K562 (cell line): Measurements from ENCODE around the gene CDC20. TPM values are rescaled to one million over a fixed set of nuclear protein-coding genes. Genes with fewer than 3 reads are reported as not detected.

Source experiments
- ARID1B ChIP-seq: fragments of 450-650 bp; IDR thresholded peaks from 2 replicates; pipeline ENCODE4 v1.6.1; 2016; ENCODE audit warnings: antibody characterized with exemption, mild to moderate bottlenecking, inconsistent platforms
- BCOR ChIP-seq: fragments of 450-650 bp; IDR thresholded peaks from 2 replicates; pipeline ENCODE4 v1.6.1; 2016
- BRD9 ChIP-seq: fragments of 450-650 bp; IDR thresholded peaks from 2 replicates; pipeline ENCODE4 v1.6.1; 2018; ENCODE audit warnings: low read depth; ENCODE audit not compliant: partially characterized antibody
- E2F3 ChIP-seq: fragments of 250-450 bp; sonication (Bioruptor Pico); IDR thresholded peaks from 2 replicates; pipeline ENCODE4 v1.4.0; 2020; ENCODE audit warnings: mild to moderate bottlenecking
- GABPA ChIP-seq: fragments of 200-800 bp; sonication (Bioruptor generic); conservative IDR thresholded peaks from 2 replicates; pipeline ENCODE4 v1.6.1; 2016; ENCODE audit warnings: low read depth, missing genetic modification characterization, missing compliant biosample characterization
- HEY1 ChIP-seq: fragments of 250-450 bp; sonication (Bioruptor Pico); IDR thresholded peaks from 2 replicates; pipeline ENCODE4 v1.5.0; 2020; ENCODE audit warnings: mild to moderate bottlenecking, moderate library complexity, borderline replicate concordance
- MCM7 ChIP-seq, 2 experiments: fragments of 450-650 bp; IDR thresholded peaks; 2 replicates each; pipeline ENCODE4 v1.6.1; 2016 to 2018
- NFIX ChIP-seq: fragments of 250-450 bp; sonication (Bioruptor Pico); IDR thresholded peaks from 2 replicates; pipeline ENCODE4 v1.4.0; 2020; ENCODE audit warnings: low read depth, mild to moderate bottlenecking, moderate library complexity
- TCF3 ChIP-seq: sonication (generic); formaldehyde crosslinking; IDR thresholded peaks from 2 replicates; pipeline ENCODE4 v1.4.0; 2020; ENCODE audit warnings: mild to moderate bottlenecking, missing genetic modification reagents
- TRIM24 ChIP-seq, 2 experiments: fragments of 450-650 bp; IDR thresholded peaks; 2 replicates each; pipeline ENCODE4 v1.6.1; 2016
- XRCC4 ChIP-seq: IDR thresholded peaks from one replicate; pipeline ENCODE4 v1.6.1; 2011; ENCODE audit not compliant: insufficient read depth, insufficient read length; ENCODE audit errors: extremely low read depth
- XRCC5 ChIP-seq: fragments of 200-400 bp; formaldehyde crosslinking; IDR thresholded peaks from 2 replicates; pipeline ENCODE4 v1.6.1; 2017; ENCODE audit warnings: low read depth, mild to moderate bottlenecking, low read length
- ZC3H8 ChIP-seq: fragments of 450-650 bp; IDR thresholded peaks from 2 replicates; pipeline ENCODE4 v1.6.1; 2017
- ZNF41 ChIP-seq: fragments of 250-450 bp; sonication (Bioruptor Pico); conservative IDR thresholded peaks from 2 replicates; pipeline ENCODE4 v1.4.0; 2020; ENCODE audit warnings: mild to moderate bottlenecking
- ZNF431 ChIP-seq: sonication (generic); formaldehyde crosslinking; IDR thresholded peaks from 2 replicates; pipeline ENCODE4 v1.8.0; 2022; ENCODE audit warnings: mild to moderate bottlenecking, missing genetic modification reagents
- ZNF507 ChIP-seq: conservative IDR thresholded peaks from 2 replicates; pipeline ENCODE4 v1.6.1; 2017; ENCODE audit warnings: missing genetic modification characterization, missing compliant biosample characterization
- ZNF766 ChIP-seq: fragments of 200-800 bp; sonication (Bioruptor generic); conservative IDR thresholded peaks from 2 replicates; pipeline ENCODE4 v1.6.1; 2016; ENCODE audit warnings: missing genetic modification characterization, missing compliant biosample characterization
- polyA plus RNA-seq, 8 experiments: library from polyadenylated mRNA; depleted of rRNA in 4 of 8; stranded (reverse) in 5 of 8; unstranded in 3 of 8; fragments of >200 nt; fragmentation: Nextera tagmentation in 2 of 8; fragmentation: Illumina TruSeq in 1 of 8; extraction: Ambion mirVana in 2 of 8; extraction: Trizol in 1 of 8; gene quantifications; 2 replicates each; pipeline versions ENCODE4 v1.2.1 to v1.2.3, GENCODE V29; 2011 to 2014; ENCODE audit warnings: inconsistent platforms in 1 of 8, missing spikeins in 1 of 8
- total RNA-seq, 7 experiments: library from RNA; depleted of rRNA in 6 of 7; stranded (reverse); fragments of >200 nt in 6 of 7; fragmentation: Illumina TruSeq in 2 of 7; extraction: Trizol in 2 of 7; gene quantifications; 2 replicates each; pipeline versions ENCODE4 v1.2.1 to v1.2.3, GENCODE V29; 2011 to 2021; ENCODE audit warnings: low replicate concordance in 1 of 7
- TF ChIP-seq, protein P1 (sequence below): sonication (generic); formaldehyde crosslinking; IDR thresholded peaks from 2 replicates; pipeline ENCODE4 v1.9.0; 2022; ENCODE audit warnings: mild to moderate bottlenecking, missing genetic modification reagents
- TF ChIP-seq, protein P2 (sequence below): fragments of 450-650 bp; conservative IDR thresholded peaks from 2 replicates; pipeline ENCODE4 v1.6.1; 2016; ENCODE audit warnings: missing genetic modification characterization, low read depth, mild to moderate bottlenecking, missing compliant biosample characterization, moderate library complexity
- TF ChIP-seq, protein P3 (sequence below), 2 experiments: fragments of 150-350 bp in 1 of 2; IDR thresholded peaks; 2 replicates each; pipeline ENCODE4 v1.6.1; 2012 to 2016; ENCODE audit warnings: low read depth in 2 of 2, low read length in 2 of 2, mild to moderate bottlenecking in 1 of 2, moderate library complexity in 1 of 2

Gene CDC20
- total and polyA plus RNA-seq, 9 of the 15 experiments (the other 6 are each of a cell fraction or from before 2014, with no cell fraction given): 45.2 to 224 (median 121) TPM

DNA sequence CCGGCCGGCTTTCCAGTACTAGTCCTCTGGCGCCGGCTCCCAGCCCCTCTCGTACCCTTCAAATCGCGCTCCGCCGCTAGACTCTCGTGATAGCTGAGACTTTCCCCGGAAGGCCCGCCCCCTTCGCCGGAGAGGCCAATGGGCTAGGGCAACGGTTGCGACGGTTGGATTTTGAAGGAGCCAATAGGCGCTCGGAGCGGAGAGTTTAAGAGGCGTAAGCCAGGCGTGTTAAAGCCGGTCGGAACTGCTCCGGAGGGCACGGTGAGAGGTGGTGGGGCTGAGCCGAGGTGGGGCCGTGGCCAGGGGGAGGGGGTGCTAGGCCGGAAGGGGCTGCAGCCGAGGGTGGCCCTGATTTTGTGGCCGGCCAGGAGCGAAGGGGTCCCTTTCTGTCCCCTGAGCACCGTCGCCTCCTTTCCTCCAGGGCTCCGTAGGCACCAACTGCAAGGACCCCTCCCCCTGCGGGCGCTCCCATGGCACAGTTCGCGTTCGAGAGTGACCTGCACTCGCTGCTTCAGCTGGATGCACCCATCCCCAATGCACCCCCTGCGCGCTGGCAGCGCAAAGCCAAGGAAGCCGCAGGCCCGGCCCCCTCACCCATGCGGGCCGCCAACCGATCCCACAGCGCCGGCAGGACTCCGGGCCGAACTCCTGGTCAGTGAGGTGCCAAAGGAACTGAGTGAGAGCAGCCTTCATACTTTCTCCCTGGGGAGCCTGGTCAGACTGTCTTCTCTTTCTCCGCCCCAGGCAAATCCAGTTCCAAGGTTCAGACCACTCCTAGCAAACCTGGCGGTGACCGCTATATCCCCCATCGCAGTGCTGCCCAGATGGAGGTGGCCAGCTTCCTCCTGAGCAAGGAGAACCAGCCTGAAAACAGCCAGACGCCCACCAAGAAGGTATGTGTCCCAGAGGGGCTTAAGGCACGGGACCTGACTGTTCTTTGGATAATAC lies at the start of gene CDC20 (continued):
- TF ChIP-seq ZNF41 (no peak), NFIX (no peak), XRCC5 (no peak), ZNF431 (CRISPR knock-in tag) (0 out of 2 replicates have a peak, but pooled peaks have one; percentile 37), XRCC4 (no peak), HEY1 (no peak), E2F3 (CRISPR knock-in tag) (no peak), BCOR (no peak), TRIM24 (IDR thresholded peaks at IDR 0.05) (0 out of 4 replicates have a peak, but pooled peaks of 1 of the 2 experiments have one; percentile 9), MCM7 (IDR thresholded peaks at IDR 0.05) (no peak), BRD9 (no peak), GABPA (tag) (peak; percentile 94), ARID1B (no peak), TCF3 (CRISPR knock-in tag) (no peak; the same call in 1 of the 2 replicates), ZNF766 (CRISPR knock-in tag) (no peak), ZNF507 (tag) (no peak), ZC3H8 (no peak)
- TF ChIP-seq, protein P1, sequence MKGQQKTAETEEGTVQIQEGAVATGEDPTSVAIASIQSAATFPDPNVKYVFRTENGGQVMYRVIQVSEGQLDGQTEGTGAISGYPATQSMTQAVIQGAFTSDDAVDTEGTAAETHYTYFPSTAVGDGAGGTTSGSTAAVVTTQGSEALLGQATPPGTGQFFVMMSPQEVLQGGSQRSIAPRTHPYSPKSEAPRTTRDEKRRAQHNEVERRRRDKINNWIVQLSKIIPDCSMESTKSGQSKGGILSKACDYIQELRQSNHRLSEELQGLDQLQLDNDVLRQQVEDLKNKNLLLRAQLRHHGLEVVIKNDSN (CRISPR knock-in tag): no peak
- TF ChIP-seq, protein P2, sequence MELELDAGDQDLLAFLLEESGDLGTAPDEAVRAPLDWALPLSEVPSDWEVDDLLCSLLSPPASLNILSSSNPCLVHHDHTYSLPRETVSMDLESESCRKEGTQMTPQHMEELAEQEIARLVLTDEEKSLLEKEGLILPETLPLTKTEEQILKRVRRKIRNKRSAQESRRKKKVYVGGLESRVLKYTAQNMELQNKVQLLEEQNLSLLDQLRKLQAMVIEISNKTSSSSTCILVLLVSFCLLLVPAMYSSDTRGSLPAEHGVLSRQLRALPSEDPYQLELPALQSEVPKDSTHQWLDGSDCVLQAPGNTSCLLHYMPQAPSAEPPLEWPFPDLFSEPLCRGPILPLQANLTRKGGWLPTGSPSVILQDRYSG (tag): no peak
- TF ChIP-seq, protein P3, sequence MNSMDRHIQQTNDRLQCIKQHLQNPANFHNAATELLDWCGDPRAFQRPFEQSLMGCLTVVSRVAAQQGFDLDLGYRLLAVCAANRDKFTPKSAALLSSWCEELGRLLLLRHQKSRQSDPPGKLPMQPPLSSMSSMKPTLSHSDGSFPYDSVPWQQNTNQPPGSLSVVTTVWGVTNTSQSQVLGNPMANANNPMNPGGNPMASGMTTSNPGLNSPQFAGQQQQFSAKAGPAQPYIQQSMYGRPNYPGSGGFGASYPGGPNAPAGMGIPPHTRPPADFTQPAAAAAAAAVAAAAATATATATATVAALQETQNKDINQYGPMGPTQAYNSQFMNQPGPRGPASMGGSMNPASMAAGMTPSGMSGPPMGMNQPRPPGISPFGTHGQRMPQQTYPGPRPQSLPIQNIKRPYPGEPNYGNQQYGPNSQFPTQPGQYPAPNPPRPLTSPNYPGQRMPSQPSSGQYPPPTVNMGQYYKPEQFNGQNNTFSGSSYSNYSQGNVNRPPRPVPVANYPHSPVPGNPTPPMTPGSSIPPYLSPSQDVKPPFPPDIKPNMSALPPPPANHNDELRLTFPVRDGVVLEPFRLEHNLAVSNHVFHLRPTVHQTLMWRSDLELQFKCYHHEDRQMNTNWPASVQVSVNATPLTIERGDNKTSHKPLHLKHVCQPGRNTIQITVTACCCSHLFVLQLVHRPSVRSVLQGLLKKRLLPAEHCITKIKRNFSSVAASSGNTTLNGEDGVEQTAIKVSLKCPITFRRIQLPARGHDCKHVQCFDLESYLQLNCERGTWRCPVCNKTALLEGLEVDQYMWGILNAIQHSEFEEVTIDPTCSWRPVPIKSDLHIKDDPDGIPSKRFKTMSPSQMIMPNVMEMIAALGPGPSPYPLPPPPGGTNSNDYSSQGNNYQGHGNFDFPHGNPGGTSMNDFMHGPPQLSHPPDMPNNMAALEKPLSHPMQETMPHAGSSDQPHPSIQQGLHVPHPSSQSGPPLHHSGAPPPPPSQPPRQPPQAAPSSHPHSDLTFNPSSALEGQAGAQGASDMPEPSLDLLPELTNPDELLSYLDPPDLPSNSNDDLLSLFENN (IDR thresholded peaks at IDR 0.05; ENCODE audit: low read depth in 2 of 2, low read length in 2 of 2): no peak
